Measurements from ENCODE around the gene KCNK1.

KCNK1 gene

DNA sequence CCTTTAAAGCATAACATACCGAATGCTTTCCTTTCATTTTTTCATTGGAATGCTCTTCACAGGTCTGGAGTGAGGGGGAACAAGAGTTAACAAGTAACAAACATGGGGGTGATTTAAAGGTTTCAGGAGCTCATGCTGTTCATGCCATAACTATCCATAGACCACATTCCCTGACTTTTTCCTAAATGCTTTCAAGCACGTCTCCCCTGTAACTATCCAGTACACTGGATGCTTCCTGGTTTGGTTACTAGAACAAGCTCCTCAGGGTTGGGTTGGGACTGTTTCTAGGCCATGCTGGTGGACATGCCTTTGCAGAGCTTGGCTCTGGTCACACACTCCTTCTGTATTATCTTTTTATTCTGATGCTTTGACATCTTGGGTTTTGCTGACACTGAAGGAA is 38.6 kb downstream of the KCNK1 start:
- DNase-seq (ENCODE audit: low read depth), result no peak
- H3K4me3 ChIP-seq (ENCODE audit: control insufficient read depth, low read depth, low read length), result no peak overlapping the region
- no peak for TF ChIP-seq CTCF (conservative IDR thresholded peaks at IDR 0.05; ENCODE audit: control insufficient read depth, insufficient read depth, low read depth, low read length)

- DNase-seq (ENCODE audit: low read depth), result no peak
- no peak overlapping the region for H3K4me3 ChIP-seq (ENCODE audit: control insufficient read depth, low read depth, low read length)
- no peak for TF ChIP-seq CTCF (conservative IDR thresholded peaks at IDR 0.05; ENCODE audit: control insufficient read depth, insufficient read depth, low read depth, low read length)
These were observed 40.9 kb downstream of the KCNK1 start for GRCh38 chr1:233654658-233655280.

DNA sequence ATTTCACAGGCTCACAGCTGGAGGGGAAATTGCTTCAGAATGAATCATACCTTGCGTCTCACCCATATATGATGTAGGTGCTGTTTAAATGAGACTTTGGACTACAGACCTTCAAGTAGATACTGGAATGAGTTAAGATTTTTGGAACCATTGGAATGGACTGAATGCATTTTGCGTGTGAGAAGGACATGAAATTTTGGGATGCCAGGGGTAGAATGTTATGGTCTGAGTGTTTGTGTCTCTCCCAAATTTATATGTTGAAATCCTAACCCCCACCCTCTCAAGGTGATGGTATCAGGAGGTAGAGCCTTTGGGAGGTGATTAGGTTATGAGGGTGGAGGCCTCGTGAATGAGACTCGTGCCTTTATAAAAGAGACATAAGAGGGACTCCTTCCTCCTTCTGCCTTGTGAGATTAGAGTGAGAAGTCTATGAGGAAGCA is 41.4 kb downstream of the KCNK1 start:
- no peak for DNase-seq (ENCODE audit: low read depth)
- no peak for TF ChIP-seq CTCF (conservative IDR thresholded peaks at IDR 0.05; ENCODE audit: control insufficient read depth, insufficient read depth, low read depth, low read length)
- no peak overlapping the region for H3K4me3 ChIP-seq (ENCODE audit: control insufficient read depth, low read depth, low read length)

DNA sequence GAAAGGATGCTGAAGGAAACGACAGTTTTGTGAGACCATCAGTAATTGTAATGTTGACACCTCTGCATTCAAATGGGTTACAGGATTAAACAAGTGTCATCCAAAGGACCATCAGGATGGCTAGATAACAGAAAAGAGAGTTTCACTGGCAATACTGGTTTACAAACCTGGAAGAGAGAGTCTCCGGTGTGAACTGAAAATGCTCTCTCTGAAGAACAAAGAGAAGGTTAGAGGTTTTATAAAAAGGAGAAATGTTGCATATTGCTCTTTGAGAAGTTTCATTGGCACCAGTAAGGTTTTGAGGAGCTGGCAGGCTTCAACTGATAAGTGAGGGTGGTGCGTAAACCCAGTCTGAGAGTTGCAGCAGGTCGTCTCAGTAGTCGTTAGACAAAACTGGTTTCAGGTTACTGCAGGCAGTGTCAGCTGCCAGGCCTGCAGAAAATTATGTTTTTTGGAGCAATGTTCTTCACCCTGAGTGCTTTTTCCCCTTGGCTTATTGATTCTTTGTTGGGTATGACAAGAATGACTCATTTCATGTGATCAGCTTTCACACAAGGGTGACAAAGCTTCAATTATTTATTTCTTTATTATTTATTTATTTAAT is 42.2 kb downstream of the KCNK1 start:
- no peak for TF ChIP-seq CTCF (conservative IDR thresholded peaks at IDR 0.05; ENCODE audit: control insufficient read depth, insufficient read depth, low read depth, low read length)
- DNase-seq (ENCODE audit: low read depth), result no peak
- H3K4me3 ChIP-seq (ENCODE audit: control insufficient read depth, low read depth, low read length), result no peak overlapping the region

GRCh38 chr1:233656687-233657086 is 42.8 kb downstream of the KCNK1 start:
- TF ChIP-seq CTCF (conservative IDR thresholded peaks at IDR 0.05; ENCODE audit: control insufficient read depth, insufficient read depth, low read depth, low read length), result no peak
- DNase-seq (ENCODE audit: low read depth), result no peak
- no peak overlapping the region for H3K4me3 ChIP-seq (ENCODE audit: control insufficient read depth, low read depth, low read length)

DNA sequence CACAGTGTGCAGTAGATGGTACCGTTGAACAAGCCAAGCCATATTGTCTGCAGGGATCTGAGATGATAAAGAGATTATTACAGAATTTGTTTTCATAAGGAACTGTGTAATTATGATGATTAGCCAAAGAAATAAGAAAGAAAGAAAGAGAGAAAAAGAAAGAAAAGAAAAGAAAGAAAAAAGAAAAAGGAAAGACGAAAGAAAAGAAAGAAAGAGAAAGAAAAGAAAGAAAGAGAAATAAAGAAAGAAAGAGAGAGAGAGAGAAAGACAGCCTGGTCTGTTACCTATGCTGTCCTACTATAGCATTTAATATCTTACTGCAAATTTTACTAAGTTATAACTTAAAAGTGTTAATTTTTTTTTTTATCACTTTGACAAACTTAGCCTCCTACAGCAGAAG is 43.6 kb downstream of the KCNK1 start:
- no peak for TF ChIP-seq CTCF (conservative IDR thresholded peaks at IDR 0.05; ENCODE audit: control insufficient read depth, insufficient read depth, low read depth, low read length)
- H3K4me3 ChIP-seq (ENCODE audit: control insufficient read depth, low read depth, low read length), result no peak overlapping the region
- no peak for DNase-seq (ENCODE audit: low read depth)

All from fibroblast of mammary gland (primary cell).